Stomach (tissue), 9 donors: Measurements from ENCODE around the gene SIGLEC9. TPM values are rescaled to one million over a fixed set of nuclear protein-coding genes. Genes with fewer than 3 reads are reported as not detected.

ENCODE experiments used
- DNase-seq, 2 donors: peaks; one replicate each; pipeline versions ENCODE4 v3.0.0 to v3.0.0-alpha.2; 2013 to 2019
- H3K27ac ChIP-seq, 5 donors: fragments of 200-600 bp in 4 of 5; sonication (generic) in 4 of 5; one replicate each; pipeline ENCODE4 v1.5.1; 2013 to 2019; ENCODE audit warnings: mild to moderate bottlenecking in 1 of 5, moderate library complexity in 1 of 5
- H3K27me3 ChIP-seq, 3 donors: fragments of 200-600 bp; sonication (generic); one replicate each; pipeline ENCODE4 v1.5.1; 2017 to 2019; ENCODE audit warnings: mixed run types in 1 of 3
- H3K36me3 ChIP-seq, 4 donors: fragments of 200-600 bp; sonication (generic); 1 replicate in 3 of 4; 2 replicates in 1 of 4; pipeline ENCODE4 v1.5.1; 2016 to 2019
- H3K4me1 ChIP-seq, 4 donors: fragments of 200-600 bp; sonication (generic); one replicate each; pipeline ENCODE4 v1.5.1; 2016 to 2019
- H3K4me3 ChIP-seq, 4 donors: fragments of 200-600 bp; sonication (generic) in 3 of 4; one replicate each; pipeline ENCODE4 v1.5.1; 2016 to 2019; ENCODE audit warnings: mild to moderate bottlenecking in 1 of 4
- H3K9me3 ChIP-seq, 4 donors: fragments of 200-600 bp; sonication (generic); one replicate each; pipeline ENCODE4 v1.5.1; 2016 to 2019
- CTCF ChIP-seq, 7 experiments: fragments of 450-650 bp in 4 of 7; fragments of 200-600 bp in 3 of 7; sonication (generic) in 3 of 7; IDR thresholded peaks; one replicate each; pipeline ENCODE4 v1.5.1; 2016 to 2019; ENCODE audit warnings: antibody characterized with exemption in 7 of 7, control low read depth in 2 of 7, mild to moderate bottlenecking in 1 of 7
- EP300 ChIP-seq: sonication (generic); formaldehyde crosslinking; IDR thresholded peaks from one replicate; pipeline ENCODE4 v1.6.1; 2017; ENCODE audit warnings: antibody characterized with exemption
- POLR2A ChIP-seq, 4 donors: fragments of 450-650 bp; IDR thresholded peaks; one replicate each; pipeline ENCODE4 v1.6.1; 2016; ENCODE audit warnings: antibody characterized with exemption in 4 of 4, control low read depth in 2 of 4, mild to moderate bottlenecking in 1 of 4, moderate library complexity in 1 of 4
- POLR2AphosphoS5 ChIP-seq, 3 donors: sonication (generic); formaldehyde crosslinking; IDR thresholded peaks; one replicate each; pipeline ENCODE4 v1.6.1; 2016; ENCODE audit warnings: antibody characterized with exemption in 3 of 3
- WGBS, 5 donors: extraction: QIAGEN DNeasy Blood & Tissue Kit in 3 of 5; methylation state at CpG; one replicate each; pipeline versions ENCODE4 v1.1.5 to v1.1.7; 2013 to 2018; 5-methylcytosine and 5-hydroxymethylcytosine counted together
- intact Hi-C: fragments of 100-400 bp; cut with DNase I; formaldehyde crosslinking; loops from one replicate; pipeline ENCODE4 v1.15.1; 2023; ENCODE audit warnings: low total_unique reads
- polyA plus RNA-seq, 3 donors: library from polyadenylated mRNA; stranded (reverse); fragments of 200-250 nt; gene quantifications; one replicate each; pipeline ENCODE4 v1.2.3, GENCODE V29; 2013
- total RNA-seq, 5 donors: library from RNA; depleted of rRNA; stranded (reverse); fragments of >200 nt; gene quantifications; one replicate each; pipeline versions ENCODE4 v1.1.0 to v1.2.3, GENCODE V29; 2014 to 2016
- donor health status: healthy with polysubstance abuse.
- donor health status: Bipolar disorder and iron deficiency.
- donor health status: healthy.

The SIGLEC9 gene
- total and polyA plus RNA-seq, 8 donors, result 0.61 to 13.9 (median 1.2) TPM; not detected in 1

GRCh38 chr19:51111606-51112005, 13.1 kb upstream of the SIGLEC9 start:
- 28 to 47% (median 38%) methylated on average over 6 of the region's 6 CpGs for WGBS, 5 donors
- Histone ChIP-seq H3K27me3 (peaks cover 0 to 24% (median 0%) of the 10 kb centered on the region in 3 donors), H3K27ac (no peak overlapping the region), H3K9me3 (no peaks in the 10 kb centered on the region), H3K4me3 (no peak overlapping the region), H3K4me1 (peaks cover 15 to 20% (median 17%) of the 10 kb centered on the region in 4 donors), H3K36me3 (no peaks in the 10 kb centered on the region)
- intact Hi-C loops, result no loop called here
- no peak for DNase-seq
- TF ChIP-seq EP300 (no peak), POLR2A (IDR thresholded peaks at IDR 0.05) (no peak), POLR2AphosphoS5 (IDR thresholded peaks at IDR 0.05) (no peak), CTCF (IDR thresholded peaks at IDR 0.05) (no peak)

GRCh38 chr19:51114087-51114729, 10.5 kb upstream of the SIGLEC9 start:
- intact Hi-C loops, result no loop called here
- TF ChIP-seq POLR2A (IDR thresholded peaks at IDR 0.05) (no peak), POLR2AphosphoS5 (IDR thresholded peaks at IDR 0.05) (no peak), CTCF (IDR thresholded peaks at IDR 0.05) (no peak), EP300 (no peak)

GRCh38 chr19:51116736-51117286, 7.9 kb upstream of the SIGLEC9 start:
- H3K9me3 ChIP-seq, result no peaks in the 10 kb centered on the region
- H3K36me3 ChIP-seq, result no peaks in the 10 kb centered on the region
- WGBS, 5 donors, result 62 to 78% (median 74%) methylated on average over 6 of the region's 6 CpGs
- H3K4me1 ChIP-seq, result no peaks in the 10 kb centered on the region
- intact Hi-C loops, result no loop called here
- no peak for DNase-seq
- H3K4me3 ChIP-seq, result no peak overlapping the region
- TF ChIP-seq CTCF (IDR thresholded peaks at IDR 0.05), result no peak
- no peak for TF ChIP-seq POLR2AphosphoS5 (IDR thresholded peaks at IDR 0.05)
- no peak for TF ChIP-seq POLR2A (IDR thresholded peaks at IDR 0.05)
- TF ChIP-seq EP300, result no peak
- no peak overlapping the region for H3K27ac ChIP-seq
- peaks cover 0 to 39% (median 0%) of the 10 kb centered on the region in 3 donors for H3K27me3 ChIP-seq

More at GRCh38 chr19:51114087-51114729, 10.5 kb upstream of the SIGLEC9 start:
- H3K27me3 ChIP-seq, result peaks cover 0 to 39% (median 0%) of the 10 kb centered on the region in 3 donors
- H3K9me3 ChIP-seq, result no peaks in the 10 kb centered on the region
- peak overlapping the region in 2 of 5 donors; percentile 2 to 42 for H3K27ac ChIP-seq
- no peaks in the 10 kb centered on the region for H3K36me3 ChIP-seq
- DNase-seq, result no peak
- WGBS, 5 donors, result 71 to 74% (median 72%) methylated on average over 6 of the region's 6 CpGs
- H3K4me1 ChIP-seq, result no peaks in the 10 kb centered on the region
- H3K4me3 ChIP-seq, result no peak overlapping the region

GRCh38 chr19:51119101-51119500, 5.6 kb upstream of the SIGLEC9 start:
- DNase-seq, result no peak
- H3K27me3 ChIP-seq, result peaks cover 0 to 47% (median 0%) of the 10 kb centered on the region in 3 donors
- no peak overlapping the region for H3K27ac ChIP-seq
- H3K9me3 ChIP-seq, result no peaks in the 10 kb centered on the region
- H3K4me3 ChIP-seq, result no peak overlapping the region
- TF ChIP-seq EP300 (no peak), CTCF (IDR thresholded peaks at IDR 0.05) (no peak), POLR2A (IDR thresholded peaks at IDR 0.05) (no peak), POLR2AphosphoS5 (IDR thresholded peaks at IDR 0.05) (no peak)
- 57 to 64% (median 61%) methylated on average over 4 of the region's 4 CpGs for WGBS, 5 donors
- intact Hi-C loops, result no loop called here
- H3K4me1 ChIP-seq, result peaks cover 0 to 3% (median 0%) of the 10 kb centered on the region in 4 donors
- no peaks in the 10 kb centered on the region for H3K36me3 ChIP-seq
